Adipose tissue (tissue), 3 donors: ENCODE results near the gene INKA1. TPM values are rescaled to one million over a fixed set of nuclear protein-coding genes. Genes with fewer than 3 reads are reported as not detected.
"Not testable (repeated sequence)": the region's sequence is repeated elsewhere in the genome, so short reads cannot be mapped to it uniquely, and the experiment has no call there.

Source experiments
- H3K27ac ChIP-seq: one replicate; pipeline ENCODE4 v1.5.1; 2013; ENCODE audit warnings: low read depth, low read length
- WGBS, 3 donors: extraction: QIAGEN DNeasy Blood & Tissue Kit; methylation state at CpG; one replicate each; pipeline ENCODE4 v1.1.7; 2013; 5-methylcytosine and 5-hydroxymethylcytosine counted together
- polyA plus RNA-seq, 3 donors: library from polyadenylated mRNA; stranded (reverse); fragments of 200-250 nt; gene quantifications; one replicate each; pipeline ENCODE4 v1.2.3, GENCODE V29; 2013
- donor health status: healthy with polysubstance abuse.
- donor health status: Bipolar disorder and iron deficiency.
- donor health status: healthy.

INKA1 gene
- polyA plus RNA-seq, 3 donors, result 1.4 to 4.2 (median 1.6) TPM

DNA sequence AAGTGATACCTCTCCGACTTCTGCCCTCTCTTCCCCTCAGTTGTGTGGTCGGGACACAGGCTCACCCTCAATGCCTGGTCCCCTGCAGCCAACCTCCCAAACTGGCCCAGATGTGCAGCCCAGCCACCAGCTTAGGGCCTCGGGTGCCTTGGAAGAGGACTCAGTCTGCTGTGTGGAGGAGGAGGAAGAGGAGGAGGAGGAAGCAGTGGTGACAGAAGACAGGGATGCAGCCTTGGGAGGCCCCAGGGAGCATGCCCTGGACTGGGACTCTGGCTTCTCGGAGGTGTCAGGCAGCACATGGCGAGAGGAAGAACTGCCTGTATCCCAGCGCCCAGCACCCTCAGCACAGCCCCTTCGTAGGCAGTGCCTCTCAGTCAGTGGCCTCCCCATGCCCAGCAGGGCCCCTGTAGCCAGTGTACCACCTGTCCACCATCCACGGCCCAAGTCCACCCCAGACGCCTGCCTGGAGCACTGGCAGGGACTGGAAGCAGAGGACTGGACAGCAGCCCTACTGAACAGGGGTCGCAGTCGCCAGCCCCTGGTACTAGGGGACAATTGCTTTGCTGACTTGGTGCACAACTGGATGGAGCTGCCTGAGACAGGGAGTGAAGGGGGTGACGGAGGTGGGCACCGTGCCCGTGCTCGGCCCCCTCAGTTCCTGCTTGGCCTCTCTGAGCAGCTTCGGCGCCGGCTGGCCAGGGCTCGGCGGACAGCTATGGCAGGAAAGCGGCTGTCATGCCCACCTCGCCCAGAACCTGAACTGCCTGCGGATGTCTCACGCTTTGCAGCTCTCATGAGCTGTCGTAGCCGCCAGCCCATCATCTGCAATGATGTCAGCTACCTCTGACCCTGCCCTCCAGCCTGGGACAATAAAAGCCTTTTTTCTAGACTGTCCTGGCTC, 1.3 kb downstream of the INKA1 start:
- WGBS, 3 donors, result 31 to 79% (median 38%) methylated on average over 26 of the region's 26 CpGs
- no peak overlapping the region for H3K27ac ChIP-seq

DNA sequence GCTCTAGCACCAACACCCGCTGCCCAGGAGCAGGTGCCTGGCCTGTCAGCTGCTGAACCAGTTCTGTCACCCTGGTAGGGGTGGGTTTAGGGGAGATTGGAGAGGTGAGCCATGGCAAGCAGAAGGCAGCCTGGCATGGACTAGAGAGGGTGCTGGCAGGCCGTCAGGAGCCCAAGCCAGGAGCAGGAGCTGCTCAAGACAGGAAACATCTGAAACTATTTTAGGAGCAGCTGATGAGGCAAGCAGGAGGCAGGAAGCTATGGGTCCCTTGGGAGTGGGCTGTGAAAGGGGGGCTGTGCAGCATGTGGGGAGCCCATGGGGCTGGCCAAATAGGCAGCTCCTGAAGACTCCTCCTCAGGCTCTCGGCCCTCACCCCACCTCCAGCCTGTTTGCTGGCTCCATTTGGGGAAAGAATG, 2.3 kb downstream of the INKA1 start:
- WGBS, 3 donors, result 23 to 62% (median 24%) methylated on average over 3 of the region's 3 CpGs
- no peak overlapping the region for H3K27ac ChIP-seq

DNA sequence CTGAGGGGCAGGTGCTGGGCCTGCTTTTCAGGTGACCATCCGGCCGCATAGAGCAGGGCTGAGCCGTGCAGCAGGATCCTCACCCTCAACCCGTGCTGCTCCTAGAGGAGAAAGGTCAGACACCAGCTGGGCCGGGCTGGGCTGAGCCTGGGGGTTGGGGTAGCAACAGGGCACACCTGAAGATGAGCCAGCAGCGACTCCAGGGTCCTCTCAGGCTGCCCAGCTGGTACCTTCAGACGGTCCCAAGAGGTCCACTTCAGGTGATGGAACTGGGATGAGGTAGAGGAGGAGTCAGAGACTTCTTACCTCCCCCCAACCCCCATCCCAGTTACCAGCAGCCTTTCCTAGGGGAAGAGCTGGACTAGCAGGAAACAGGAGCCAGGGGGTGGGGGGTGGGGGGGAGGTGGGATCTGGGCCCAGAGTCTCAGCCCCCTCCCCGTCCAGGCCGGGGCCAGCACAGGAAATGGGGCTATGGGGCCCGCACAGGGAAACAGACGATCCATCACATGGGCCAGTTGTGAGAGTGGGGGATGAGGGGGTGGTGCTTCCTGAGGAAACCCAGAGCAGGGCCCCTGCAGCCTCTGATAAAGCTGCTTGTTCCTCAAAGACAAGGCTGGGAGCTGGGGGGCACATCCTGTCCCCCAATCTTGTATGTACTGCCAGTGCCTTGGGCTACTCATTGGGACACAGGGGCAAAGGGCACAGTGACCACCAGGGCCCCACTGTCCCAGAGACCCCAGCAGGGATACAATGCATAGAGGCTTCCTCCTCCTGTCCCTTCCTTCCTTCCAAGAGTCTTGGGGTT, 3.0 kb downstream of the INKA1 start:
- 23 to 49% (median 23%) methylated on average over 7 to 11 of the region's 11 CpGs for WGBS, 3 donors
- no peak overlapping the region for H3K27ac ChIP-seq

DNA sequence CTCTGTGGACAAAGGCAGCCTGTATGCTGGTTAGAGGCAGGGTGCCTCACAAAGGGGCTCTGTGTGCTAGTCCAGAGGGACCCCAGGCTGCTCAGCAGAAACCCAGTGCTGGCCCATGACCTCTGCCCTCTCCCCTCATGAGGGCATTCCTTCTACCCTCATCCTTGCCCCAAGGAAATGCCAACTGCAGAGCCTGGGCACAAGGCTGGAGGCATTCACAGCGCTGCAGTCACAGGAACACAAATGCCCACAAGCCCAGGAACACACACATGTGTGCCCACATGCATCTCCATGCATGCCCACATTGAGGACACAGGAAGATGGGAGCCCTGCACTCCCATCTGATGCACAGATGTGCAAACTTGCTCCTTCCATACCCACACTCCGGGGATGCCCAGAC, 3.8 kb downstream of the INKA1 start:
- WGBS, 3 donors, result 53 to 89% (median 58%) methylated on average over 2 of the region's 2 CpGs
- no peak overlapping the region for H3K27ac ChIP-seq

DNA sequence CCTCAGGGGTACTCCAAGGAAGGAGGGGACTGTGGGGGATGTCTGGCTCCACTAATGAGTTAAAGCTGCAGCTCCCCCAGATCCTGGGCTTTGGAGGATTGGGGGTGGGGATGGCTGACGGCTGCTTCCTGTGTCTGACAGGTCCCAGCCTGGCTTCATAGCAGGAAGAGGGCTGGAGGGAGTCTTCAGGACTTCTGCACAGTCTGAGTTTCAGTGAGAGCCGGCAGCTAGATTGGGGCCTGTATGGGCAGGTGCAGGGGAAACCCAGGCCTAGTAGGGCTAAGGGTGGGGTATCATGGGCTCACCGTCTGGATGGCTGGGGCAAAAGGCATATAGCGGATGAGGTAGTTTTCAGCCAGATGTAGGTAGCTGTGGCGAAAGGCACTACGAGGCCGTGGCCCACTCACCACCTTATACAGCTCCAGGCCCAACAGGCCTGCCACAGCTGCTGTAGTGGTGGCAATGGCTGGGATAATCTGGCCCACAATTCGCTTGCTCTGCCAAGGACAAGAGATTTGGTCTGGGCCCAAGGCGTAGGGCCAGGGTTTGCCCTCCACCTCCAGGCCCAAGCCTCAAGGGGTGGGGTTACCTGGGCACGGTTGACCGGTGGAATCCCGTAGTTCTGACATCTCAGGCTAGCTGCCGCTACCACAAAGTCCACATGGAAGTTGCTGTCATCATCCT, 4.5 kb downstream of the INKA1 start:
- 60 to 77% (median 64%) methylated on average over 13 of the region's 13 CpGs for WGBS, 3 donors
- H3K27ac ChIP-seq, result no peak overlapping the region

DNA sequence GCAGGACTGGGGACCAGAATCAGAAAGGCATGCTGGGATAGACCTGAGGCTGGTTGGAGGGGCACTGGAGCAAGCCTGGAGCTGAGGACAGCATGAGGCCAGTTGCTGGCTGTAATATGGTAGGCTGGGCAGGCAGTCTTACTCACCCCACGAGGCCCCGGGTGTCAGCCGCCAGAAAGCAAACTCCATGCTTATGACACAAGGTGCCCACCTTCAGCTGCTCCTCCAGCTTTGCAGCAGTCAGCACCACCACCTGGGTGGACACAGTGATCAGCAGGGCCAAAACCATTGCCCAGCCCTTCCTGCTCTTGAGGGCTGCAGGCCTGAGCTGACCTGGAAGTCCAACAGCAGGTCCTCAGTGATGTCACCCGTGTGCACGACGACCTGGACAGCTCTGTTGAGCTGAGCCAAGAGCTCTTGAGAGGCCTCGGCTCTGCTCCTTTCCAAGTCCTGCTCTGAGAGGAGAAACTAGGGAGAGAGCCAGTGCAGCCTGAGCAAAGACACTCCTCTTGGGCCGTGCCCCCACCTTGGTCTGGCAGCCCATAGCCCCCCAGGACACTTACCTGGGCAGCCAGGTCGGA, 9.9 kb downstream of the INKA1 start:
- WGBS, 3 donors, result 25 to 54% (median 26%) methylated on average over 9 of the region's 9 CpGs
- no peak overlapping the region for H3K27ac ChIP-seq

DNA sequence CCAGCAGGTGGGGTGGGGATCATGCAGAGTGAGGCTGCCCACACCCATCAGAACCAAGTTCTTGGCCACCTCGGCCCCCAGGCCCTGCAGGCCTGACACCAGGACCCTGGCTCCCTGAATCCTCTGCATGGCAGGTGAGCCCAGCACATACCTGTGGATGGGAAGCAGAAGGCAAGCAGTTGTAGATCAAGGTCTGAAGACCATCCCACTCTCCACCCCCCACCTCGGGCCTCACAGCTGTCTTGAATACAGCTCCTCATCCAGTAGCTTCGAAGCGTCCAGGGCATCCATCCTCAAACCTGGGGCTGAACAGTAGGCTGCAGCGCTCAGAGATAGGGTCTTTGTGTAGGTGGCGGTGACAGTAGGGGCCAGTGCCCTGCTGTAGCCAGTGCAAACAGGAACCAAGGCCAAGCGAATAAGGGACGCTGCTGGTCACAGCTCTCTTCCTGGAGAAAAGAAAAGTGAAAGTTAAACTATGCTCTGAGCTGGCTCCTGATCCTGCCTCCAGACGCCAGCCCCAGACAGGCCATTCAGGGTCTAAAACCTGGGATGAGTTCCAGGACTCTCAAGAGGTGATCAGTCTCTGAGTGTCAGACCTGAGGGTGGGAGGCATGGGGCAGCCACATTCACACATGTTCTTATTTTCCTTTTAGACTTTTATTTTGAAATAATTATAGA, 10.6 kb downstream of the INKA1 start, which contains the start of gene UBA7:
TSS of gene UBA7 (minus strand) at position 457 of the 678 bp plus-strand sequence. CDS start at position 291, 166 bp downstream.
- H3K27ac ChIP-seq, result no peak within 1 kb of the TSS
- 5 to 17% (median 6%) methylated on average over 9 of the region's 9 CpGs for WGBS, 3 donors

DNA sequence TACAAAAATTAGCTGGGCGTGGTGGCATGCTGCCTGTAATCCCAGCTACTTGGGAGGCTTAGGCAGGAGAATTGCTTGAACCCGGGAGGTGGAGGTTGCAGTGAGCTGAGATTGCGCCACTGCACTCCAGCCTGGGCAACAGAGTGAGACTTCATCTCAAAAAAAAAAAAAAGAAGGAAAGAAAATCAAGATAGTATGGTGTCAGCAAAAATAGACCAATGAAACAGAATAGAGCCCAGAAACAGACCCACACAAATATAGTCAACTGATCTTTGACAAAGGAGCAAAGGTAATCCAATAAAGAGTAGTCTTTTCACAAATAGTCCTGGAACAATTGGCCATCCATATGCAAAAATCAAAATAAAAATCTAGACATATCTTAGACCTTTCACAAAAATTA, 20.1 kb downstream of the INKA1 start:
- WGBS, 3 donors, result 78 to 96% (median 91%) methylated on average over 3 of the region's 3 CpGs

DNA sequence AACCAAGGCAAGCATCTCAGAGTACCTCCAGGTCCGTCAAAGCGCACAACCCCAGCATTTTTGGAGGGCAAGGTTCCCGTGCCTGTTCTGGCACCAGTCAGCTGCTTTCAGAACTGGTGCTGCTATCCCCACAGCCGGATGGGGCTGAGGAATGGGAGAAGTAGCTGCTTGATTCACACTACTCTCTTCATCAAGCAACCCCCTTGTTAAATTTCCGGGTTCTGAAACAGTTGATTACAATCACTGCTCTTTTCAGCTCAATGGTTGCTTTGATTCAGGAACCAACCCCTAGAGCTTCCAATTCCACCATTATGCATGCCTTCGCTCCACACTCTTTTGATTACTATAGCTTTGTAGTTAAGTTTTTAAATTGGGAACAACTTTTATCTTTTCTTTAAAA, 23.0 kb downstream of the INKA1 start:
- WGBS, 3 donors, result 73 to 90% (median 84%) methylated on average over 6 of the region's 6 CpGs
- no peak overlapping the region for H3K27ac ChIP-seq

More for the DNA sequence above, 20.1 kb downstream of the INKA1 start:
- H3K27ac ChIP-seq, result not testable (repeated sequence)

DNA sequence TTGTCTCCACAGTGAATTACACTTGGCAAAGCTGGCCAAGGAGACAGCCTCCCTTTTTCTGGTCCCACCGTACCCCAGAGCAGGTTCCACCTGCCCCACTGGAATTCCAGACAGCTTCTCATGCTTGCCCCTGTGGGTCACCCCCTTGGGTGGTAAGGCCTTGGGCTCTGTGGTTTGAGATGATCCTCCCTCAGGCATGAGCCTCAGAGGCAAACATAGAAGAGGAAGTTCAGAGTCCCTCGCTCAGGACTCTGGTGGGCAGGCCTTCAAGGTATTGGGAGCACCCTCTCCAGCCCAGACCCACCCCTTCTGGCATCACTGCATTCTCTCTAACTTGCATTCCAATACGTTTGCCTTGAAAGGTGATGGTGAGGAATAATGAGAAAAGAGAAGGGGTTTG, 28.3 kb downstream of the INKA1 start:
- 48 to 79% (median 78%) methylated on average over 3 of the region's 3 CpGs for WGBS, 3 donors
- no peak overlapping the region for H3K27ac ChIP-seq

DNA sequence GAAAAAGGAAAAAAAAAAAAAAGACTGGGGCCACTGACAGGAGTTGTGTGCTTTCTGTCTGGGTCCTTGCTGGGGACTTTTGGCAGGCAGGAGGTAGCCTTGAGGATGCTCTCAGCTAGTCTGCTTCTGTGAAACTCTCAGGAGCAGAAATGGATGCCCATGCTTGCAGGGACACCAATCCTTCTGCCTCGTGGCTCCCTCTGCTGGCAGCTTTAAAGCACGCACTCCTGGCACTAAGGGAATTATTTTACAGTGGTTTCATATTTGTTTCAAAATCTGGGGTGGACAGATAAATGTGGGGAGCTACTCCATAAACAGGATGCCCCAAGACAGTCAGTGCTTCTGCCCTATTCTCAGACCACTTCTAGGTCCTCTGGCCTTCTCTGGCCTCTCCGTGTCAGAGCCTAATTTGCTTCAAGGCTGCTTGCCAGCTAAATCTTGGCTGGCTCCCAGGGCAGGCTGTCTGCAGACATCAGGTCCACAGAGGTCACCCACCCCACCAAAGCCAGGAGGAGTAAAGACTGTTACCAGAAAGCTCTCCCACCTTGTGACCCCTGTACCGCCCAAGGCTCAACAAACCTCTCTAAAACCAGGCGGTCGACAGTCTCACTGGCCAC, 36.2 kb downstream of the INKA1 start:
- H3K27ac ChIP-seq, result no peak overlapping the region
- 36 to 39% (median 37%) methylated on average over 6 of the region's 6 CpGs for WGBS, 3 donors

DNA sequence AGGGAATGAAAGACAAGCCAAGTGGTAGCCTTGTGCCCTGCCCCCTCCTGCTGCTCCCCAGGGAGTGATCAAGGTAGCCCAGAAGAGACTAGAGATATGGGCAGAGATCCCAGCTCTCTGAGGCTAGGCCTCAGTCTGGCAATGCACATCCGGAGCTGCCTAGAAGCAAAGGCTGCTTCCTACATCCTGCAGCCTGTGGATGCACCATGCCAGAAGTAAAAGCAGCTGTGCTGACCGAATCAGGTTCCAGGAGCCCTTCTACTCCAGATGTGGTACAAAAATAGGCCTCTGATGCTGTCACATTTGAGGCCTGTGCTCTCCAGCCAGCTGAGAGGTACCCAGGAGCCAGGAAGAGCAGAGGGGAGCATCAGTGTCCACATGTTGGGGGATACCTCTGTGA, 37.3 kb downstream of the INKA1 start:
- no peak overlapping the region for H3K27ac ChIP-seq
- WGBS, 3 donors, result 50 to 73% (median 68%) methylated on average over 2 of the region's 2 CpGs

DNA sequence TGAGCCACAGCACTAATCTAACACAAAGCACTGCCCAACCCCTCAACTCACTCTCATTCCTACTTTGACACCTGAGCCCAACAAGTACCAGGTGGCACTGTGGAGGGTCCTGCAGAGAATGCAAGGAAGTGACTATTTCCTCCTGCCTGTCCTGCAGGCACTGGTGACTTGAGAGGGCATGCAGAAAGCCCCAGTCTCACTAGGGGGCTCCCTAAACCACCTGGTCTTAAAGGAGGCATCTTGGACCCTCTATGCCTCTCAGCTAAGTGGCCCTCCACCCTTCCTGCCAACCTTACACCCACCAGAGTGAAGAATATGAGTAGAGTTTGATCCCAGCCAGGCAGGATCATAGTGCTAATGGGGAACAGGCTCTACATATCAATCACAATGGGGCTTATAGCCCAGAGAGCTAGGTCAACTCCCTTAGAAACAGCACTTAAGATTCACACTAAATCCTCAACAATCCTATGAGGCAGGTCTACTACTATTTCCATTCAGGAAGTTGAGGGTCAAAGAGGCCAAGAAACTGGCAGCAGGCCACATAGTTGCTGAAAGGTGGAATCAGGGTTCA, 38.1 kb downstream of the INKA1 start:
- H3K27ac ChIP-seq, result no peak overlapping the region

DNA sequence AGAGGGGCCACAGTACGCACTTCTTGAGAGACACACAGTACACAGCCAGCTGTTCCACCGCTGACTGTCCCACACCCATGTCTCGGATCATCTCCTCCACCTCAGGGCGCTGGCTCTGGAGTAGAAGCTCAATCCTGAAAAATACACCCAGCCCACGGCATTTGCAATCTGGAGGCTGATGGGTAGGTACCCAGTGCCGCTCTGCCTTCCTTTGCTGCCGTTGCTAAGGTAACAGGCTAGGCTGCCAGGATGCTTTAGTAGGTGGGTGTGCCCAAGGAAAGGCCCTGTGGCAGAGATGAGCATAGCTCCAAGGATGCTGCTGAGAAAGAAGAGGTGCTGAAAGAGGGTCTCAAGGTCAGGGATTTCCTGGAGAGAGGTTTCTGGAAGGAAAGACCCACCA, 38.7 kb downstream of the INKA1 start:
- 93 to 95% (median 94%) methylated on average over 7 of the region's 7 CpGs for WGBS, 3 donors

DNA sequence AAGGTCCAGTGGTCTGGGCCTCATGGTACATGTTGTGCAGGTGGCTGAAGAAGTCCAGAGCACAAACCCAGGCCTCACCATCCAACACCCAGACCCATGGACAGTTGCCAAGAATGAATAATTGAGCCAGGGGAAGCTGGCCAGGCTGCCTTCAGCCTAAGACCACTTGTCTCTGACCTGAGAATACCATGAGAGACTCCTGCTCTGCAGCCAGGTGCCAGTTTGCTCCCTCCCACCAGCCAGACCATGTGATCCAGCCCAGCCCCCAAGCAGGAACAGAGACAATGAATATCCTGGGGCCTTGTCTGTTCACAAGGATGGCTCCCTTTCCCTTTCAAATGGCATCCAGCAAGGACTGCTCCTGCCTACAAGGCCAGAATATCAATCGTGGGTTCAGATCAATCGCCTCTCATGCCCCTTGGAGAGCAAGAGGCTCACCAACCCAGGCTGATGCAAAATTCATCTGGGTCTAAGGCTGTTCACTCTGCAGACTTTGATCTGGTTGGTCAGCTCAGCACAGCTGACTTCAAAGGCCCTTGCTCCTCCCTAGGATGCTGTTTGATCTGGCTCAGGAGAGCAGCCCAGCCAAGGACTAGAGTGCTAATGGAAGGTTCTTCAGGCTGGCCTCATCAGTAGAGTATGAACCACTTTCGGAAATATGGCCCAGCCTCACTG, 39.9 kb downstream of the INKA1 start:
- no peak overlapping the region for H3K27ac ChIP-seq
- WGBS, 3 donors, result 94 to 96% (median 95%) methylated on average over 3 of the region's 3 CpGs

More for the DNA sequence above, 38.7 kb downstream of the INKA1 start:
- no peak overlapping the region for H3K27ac ChIP-seq

DNA sequence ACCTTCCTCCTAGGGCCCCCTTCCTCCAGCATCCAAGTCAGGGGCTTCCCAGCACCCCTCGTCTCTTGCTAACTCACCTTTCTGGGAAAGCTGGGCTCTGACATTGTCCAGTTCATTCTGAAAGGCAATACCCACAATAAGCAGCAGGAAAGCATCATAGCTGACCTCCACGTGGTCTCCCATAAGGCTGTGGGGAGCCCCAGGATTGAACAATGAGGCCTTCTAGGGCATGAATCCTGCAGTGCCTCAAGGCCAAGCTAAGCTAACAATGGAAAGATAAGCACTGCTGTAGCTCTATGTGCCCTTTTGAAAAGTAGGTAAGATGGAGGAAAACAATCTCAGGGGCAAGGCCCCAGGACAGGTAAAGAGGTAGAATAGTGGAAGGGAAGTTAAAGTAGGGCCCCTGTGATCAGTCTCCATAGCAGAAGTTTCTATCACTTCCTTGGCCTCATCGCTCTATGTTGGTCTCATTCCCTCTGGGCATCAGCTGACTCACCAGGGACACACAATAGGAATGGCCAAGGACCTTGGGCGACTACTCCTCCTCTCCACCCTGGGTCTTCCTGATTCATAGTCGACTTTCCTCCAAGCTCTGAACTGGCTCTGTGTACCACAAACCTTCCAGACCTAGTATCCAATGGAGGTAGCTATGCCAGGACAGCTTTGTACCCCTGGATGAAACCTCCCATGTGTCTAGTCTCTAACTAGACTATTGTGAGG, 41.6 kb downstream of the INKA1 start:
- no peak overlapping the region for H3K27ac ChIP-seq
- 59 to 92% (median 79%) methylated on average over 5 of the region's 5 CpGs for WGBS, 3 donors
